ENCODE results near the gene TRPM3.

The TRPM3 gene

GRCh38 chr9:70577671-70578070, 543.8 kb downstream of the TRPM3 start:
- no peak overlapping the region for H3K4me3 ChIP-seq (ENCODE audit: low read depth in 1 of 2, low read length in 2 of 2)
- H3K9me3 ChIP-seq (ENCODE audit: control insufficient read depth in 1 of 2, low read length in 2 of 2), result no peaks in the 10 kb centered on the region
- peaks cover 12 to 19% of the 10 kb centered on the region in 2 donors for H3K4me1 ChIP-seq (ENCODE audit: control insufficient read depth in 1 of 2, insufficient read depth in 2 of 2, low read length in 2 of 2)
- H3K9ac ChIP-seq (ENCODE audit: low read depth in 1 of 2, low read length in 2 of 2), result no peak overlapping the region
- no peaks in the 10 kb centered on the region for H3K36me3 ChIP-seq (ENCODE audit: control insufficient read depth in 1 of 2, insufficient read depth in 2 of 2, low read length in 2 of 2)
- H3K27me3 ChIP-seq (ENCODE audit: control insufficient read depth in 1 of 2, insufficient read depth in 2 of 2, low read length in 2 of 2), result no peaks in the 10 kb centered on the region
- no peak overlapping the region for H3K27ac ChIP-seq (ENCODE audit: low read depth, low read length)

GRCh38 chr9:70576116-70576515, 545.3 kb downstream of the TRPM3 start:
- H3K4me1 ChIP-seq (ENCODE audit: control insufficient read depth in 1 of 2, insufficient read depth in 2 of 2, low read length in 2 of 2), result peaks cover 12 to 19% of the 10 kb centered on the region in 2 donors
- H3K9me3 ChIP-seq (ENCODE audit: control insufficient read depth in 1 of 2, low read length in 2 of 2), result no peaks in the 10 kb centered on the region
- no peak overlapping the region for H3K9ac ChIP-seq (ENCODE audit: low read depth in 1 of 2, low read length in 2 of 2)
- H3K4me3 ChIP-seq (ENCODE audit: low read depth in 1 of 2, low read length in 2 of 2), result no peak overlapping the region
- H3K27ac ChIP-seq (ENCODE audit: low read depth, low read length), result no peak overlapping the region
- H3K27me3 ChIP-seq (ENCODE audit: control insufficient read depth in 1 of 2, insufficient read depth in 2 of 2, low read length in 2 of 2), result no peaks in the 10 kb centered on the region
- H3K36me3 ChIP-seq (ENCODE audit: control insufficient read depth in 1 of 2, insufficient read depth in 2 of 2, low read length in 2 of 2), result no peaks in the 10 kb centered on the region

GRCh38 chr9:70574151-70574837, 547.1 kb downstream of the TRPM3 start:
- no peak overlapping the region for H3K9ac ChIP-seq (ENCODE audit: low read depth in 1 of 2, low read length in 2 of 2)
- no peak overlapping the region for H3K27ac ChIP-seq (ENCODE audit: low read depth, low read length)
- H3K27me3 ChIP-seq (ENCODE audit: control insufficient read depth in 1 of 2, insufficient read depth in 2 of 2, low read length in 2 of 2), result no peaks in the 10 kb centered on the region
- H3K36me3 ChIP-seq (ENCODE audit: control insufficient read depth in 1 of 2, insufficient read depth in 2 of 2, low read length in 2 of 2), result no peaks in the 10 kb centered on the region
- H3K4me3 ChIP-seq (ENCODE audit: low read depth in 1 of 2, low read length in 2 of 2), result no peak overlapping the region
- peaks cover 12 to 19% of the 10 kb centered on the region in 2 donors for H3K4me1 ChIP-seq (ENCODE audit: control insufficient read depth in 1 of 2, insufficient read depth in 2 of 2, low read length in 2 of 2)
- no peaks in the 10 kb centered on the region for H3K9me3 ChIP-seq (ENCODE audit: control insufficient read depth in 1 of 2, low read length in 2 of 2)

GRCh38 chr9:70573308-70573707, 548.1 kb downstream of the TRPM3 start:
- Histone ChIP-seq H3K36me3 (ENCODE audit: control insufficient read depth in 1 of 2, insufficient read depth in 2 of 2, low read length in 2 of 2) (no peaks in the 10 kb centered on the region), H3K9me3 (ENCODE audit: control insufficient read depth in 1 of 2, low read length in 2 of 2) (no peaks in the 10 kb centered on the region), H3K4me3 (ENCODE audit: low read depth in 1 of 2, low read length in 2 of 2) (no peak overlapping the region), H3K27ac (ENCODE audit: low read depth, low read length) (no peak overlapping the region), H3K9ac (ENCODE audit: low read depth in 1 of 2, low read length in 2 of 2) (no peak overlapping the region), H3K4me1 (ENCODE audit: control insufficient read depth in 1 of 2, insufficient read depth in 2 of 2, low read length in 2 of 2) (peaks cover 12 to 19% of the 10 kb centered on the region in 2 donors), H3K27me3 (ENCODE audit: control insufficient read depth in 1 of 2, insufficient read depth in 2 of 2, low read length in 2 of 2) (no peaks in the 10 kb centered on the region)

GRCh38 chr9:70571258-70571657, 550.2 kb downstream of the TRPM3 start:
- Histone ChIP-seq H3K27me3 (ENCODE audit: control insufficient read depth in 1 of 2, insufficient read depth in 2 of 2, low read length in 2 of 2) (no peaks in the 10 kb centered on the region), H3K4me1 (ENCODE audit: control insufficient read depth in 1 of 2, insufficient read depth in 2 of 2, low read length in 2 of 2) (peaks cover 7% of the 10 kb centered on the region in 2 donors), H3K9me3 (ENCODE audit: control insufficient read depth in 1 of 2, low read length in 2 of 2) (no peaks in the 10 kb centered on the region), H3K4me3 (ENCODE audit: low read depth in 1 of 2, low read length in 2 of 2) (no peak overlapping the region), H3K27ac (ENCODE audit: low read depth, low read length) (no peak overlapping the region), H3K36me3 (ENCODE audit: control insufficient read depth in 1 of 2, insufficient read depth in 2 of 2, low read length in 2 of 2) (no peaks in the 10 kb centered on the region), H3K9ac (ENCODE audit: low read depth in 1 of 2, low read length in 2 of 2) (no peak overlapping the region)

- Histone ChIP-seq H3K9me3 (ENCODE audit: control insufficient read depth in 1 of 2, low read length in 2 of 2) (no peaks in the 10 kb centered on the region), H3K9ac (ENCODE audit: low read depth in 1 of 2, low read length in 2 of 2) (no peak overlapping the region), H3K4me3 (ENCODE audit: low read depth in 1 of 2, low read length in 2 of 2) (no peak overlapping the region), H3K4me1 (ENCODE audit: control insufficient read depth in 1 of 2, insufficient read depth in 2 of 2, low read length in 2 of 2) (peaks cover 7% of the 10 kb centered on the region in 2 donors), H3K27me3 (ENCODE audit: control insufficient read depth in 1 of 2, insufficient read depth in 2 of 2, low read length in 2 of 2) (no peaks in the 10 kb centered on the region), H3K36me3 (ENCODE audit: control insufficient read depth in 1 of 2, insufficient read depth in 2 of 2, low read length in 2 of 2) (no peaks in the 10 kb centered on the region), H3K27ac (ENCODE audit: low read depth, low read length) (no peak overlapping the region)
Observed at GRCh38 chr9:70569791-70570190, 551.6 kb downstream of the TRPM3 start.

GRCh38 chr9:70569070-70569772, 552.2 kb downstream of the TRPM3 start:
- Histone ChIP-seq H3K4me1 (ENCODE audit: control insufficient read depth in 1 of 2, insufficient read depth in 2 of 2, low read length in 2 of 2) (peaks cover 9 to 12% of the 10 kb centered on the region in 2 donors), H3K36me3 (ENCODE audit: control insufficient read depth in 1 of 2, insufficient read depth in 2 of 2, low read length in 2 of 2) (no peaks in the 10 kb centered on the region), H3K4me3 (ENCODE audit: low read depth in 1 of 2, low read length in 2 of 2) (no peak overlapping the region), H3K27me3 (ENCODE audit: control insufficient read depth in 1 of 2, insufficient read depth in 2 of 2, low read length in 2 of 2) (no peaks in the 10 kb centered on the region), H3K9me3 (ENCODE audit: control insufficient read depth in 1 of 2, low read length in 2 of 2) (no peaks in the 10 kb centered on the region), H3K27ac (ENCODE audit: low read depth, low read length) (no peak overlapping the region), H3K9ac (ENCODE audit: low read depth in 1 of 2, low read length in 2 of 2) (no peak overlapping the region)

GRCh38 chr9:70567511-70567910, 553.9 kb downstream of the TRPM3 start:
- Histone ChIP-seq H3K4me3 (ENCODE audit: low read depth in 1 of 2, low read length in 2 of 2) (no peak overlapping the region), H3K27ac (ENCODE audit: low read depth, low read length) (no peak overlapping the region), H3K36me3 (ENCODE audit: control insufficient read depth in 1 of 2, insufficient read depth in 2 of 2, low read length in 2 of 2) (no peaks in the 10 kb centered on the region), H3K4me1 (ENCODE audit: control insufficient read depth in 1 of 2, insufficient read depth in 2 of 2, low read length in 2 of 2) (peaks cover 13 to 24% of the 10 kb centered on the region in 2 donors), H3K27me3 (ENCODE audit: control insufficient read depth in 1 of 2, insufficient read depth in 2 of 2, low read length in 2 of 2) (no peaks in the 10 kb centered on the region), H3K9me3 (ENCODE audit: control insufficient read depth in 1 of 2, low read length in 2 of 2) (no peaks in the 10 kb centered on the region), H3K9ac (ENCODE audit: low read depth in 1 of 2, low read length in 2 of 2) (no peak overlapping the region)

GRCh38 chr9:70566751-70567150, 554.7 kb downstream of the TRPM3 start:
- Histone ChIP-seq H3K36me3 (ENCODE audit: control insufficient read depth in 1 of 2, insufficient read depth in 2 of 2, low read length in 2 of 2) (no peaks in the 10 kb centered on the region), H3K27ac (ENCODE audit: low read depth, low read length) (no peak overlapping the region), H3K4me3 (ENCODE audit: low read depth in 1 of 2, low read length in 2 of 2) (no peak overlapping the region), H3K9ac (ENCODE audit: low read depth in 1 of 2, low read length in 2 of 2) (no peak overlapping the region), H3K4me1 (ENCODE audit: control insufficient read depth in 1 of 2, insufficient read depth in 2 of 2, low read length in 2 of 2) (peaks cover 13 to 24% of the 10 kb centered on the region in 2 donors), H3K27me3 (ENCODE audit: control insufficient read depth in 1 of 2, insufficient read depth in 2 of 2, low read length in 2 of 2) (no peaks in the 10 kb centered on the region), H3K9me3 (ENCODE audit: control insufficient read depth in 1 of 2, low read length in 2 of 2) (no peaks in the 10 kb centered on the region)

GRCh38 chr9:70566066-70566465, 555.4 kb downstream of the TRPM3 start:
- Histone ChIP-seq H3K27ac (ENCODE audit: low read depth, low read length) (no peak overlapping the region), H3K9me3 (ENCODE audit: control insufficient read depth in 1 of 2, low read length in 2 of 2) (no peaks in the 10 kb centered on the region)

More at GRCh38 chr9:70566066-70566465, 555.4 kb downstream of the TRPM3 start:
- Histone ChIP-seq H3K4me3 (ENCODE audit: low read depth in 1 of 2, low read length in 2 of 2) (no peak overlapping the region), H3K27me3 (ENCODE audit: control insufficient read depth in 1 of 2, insufficient read depth in 2 of 2, low read length in 2 of 2) (no peaks in the 10 kb centered on the region), H3K9ac (ENCODE audit: low read depth in 1 of 2, low read length in 2 of 2) (no peak overlapping the region), H3K36me3 (ENCODE audit: control insufficient read depth in 1 of 2, insufficient read depth in 2 of 2, low read length in 2 of 2) (no peaks in the 10 kb centered on the region), H3K4me1 (ENCODE audit: control insufficient read depth in 1 of 2, insufficient read depth in 2 of 2, low read length in 2 of 2) (peaks cover 13 to 24% of the 10 kb centered on the region in 2 donors)

Measured in duodenal mucosa (tissue), 2 donors.